HEK293T (cell line): ENCODE results near the gene ADAR.

Source experiments
- CTCF ChIA-PET: fragments of 350-600 bp; formaldehyde crosslinking; extraction: SDS; loops from one replicate; lab custom pipeline; 2021; ENCODE audit warnings: antibody characterized with exemption, inconsistent platforms; lab: Yijun Ruan, JAX
- POLR2A ChIA-PET: fragments of 350-600 bp; formaldehyde crosslinking; extraction: SDS; loops from one replicate; lab custom pipeline; 2020; ENCODE audit warnings: antibody characterized with exemption, inconsistent platforms; lab: Yijun Ruan, JAX
- DNase-seq: peaks from one replicate; pipeline ENCODE4 v3.0.0; 2012; ENCODE audit warnings: mixed read lengths; ENCODE audit errors: extremely low spot score
- ARNT ChIP-seq: fragments of 450-650 bp; IDR thresholded peaks from 2 replicates; pipeline ENCODE4 v1.6.1; 2017; ENCODE audit warnings: mild to moderate bottlenecking
- BHLHE40 ChIP-seq: fragments of 450-650 bp; IDR thresholded peaks from 2 replicates; pipeline ENCODE4 v1.6.1; 2016; ENCODE audit warnings: mild to moderate bottlenecking, moderate library complexity, borderline replicate concordance
- CTBP1 ChIP-seq: fragments of 450-650 bp; IDR thresholded peaks from 2 replicates; pipeline ENCODE4 v1.6.1; 2016; ENCODE audit warnings: borderline replicate concordance
- ELF4 ChIP-seq: fragments of 450-650 bp; IDR thresholded peaks from 2 replicates; pipeline ENCODE4 v1.6.1; 2017; ENCODE audit warnings: antibody characterized with exemption
- FOXA1 ChIP-seq: fragments of 450-650 bp; IDR thresholded peaks from 2 replicates; pipeline ENCODE4 v1.6.1; 2016; ENCODE audit warnings: mild to moderate bottlenecking
- FOXK2 ChIP-seq: fragments of 450-650 bp; IDR thresholded peaks from 2 replicates; pipeline ENCODE4 v1.6.1; 2016; ENCODE audit warnings: mild to moderate bottlenecking
- FOXM1 ChIP-seq: fragments of 450-650 bp; IDR thresholded peaks from 2 replicates; pipeline ENCODE4 v1.6.1; 2017; ENCODE audit warnings: mild to moderate bottlenecking, borderline replicate concordance
- HDGF ChIP-seq: fragments of 450-650 bp; IDR thresholded peaks from 2 replicates; pipeline ENCODE4 v1.6.1; 2017; ENCODE audit warnings: antibody characterized with exemption, borderline replicate concordance
- L3MBTL2 ChIP-seq: fragments of 450-650 bp; conservative IDR thresholded peaks from 2 replicates; pipeline ENCODE4 v1.6.1; 2016; ENCODE audit warnings: mild to moderate bottlenecking
- LEF1 ChIP-seq: fragments of 450-650 bp; IDR thresholded peaks from 2 replicates; pipeline ENCODE4 v1.6.1; 2017; ENCODE audit warnings: mild to moderate bottlenecking, borderline replicate concordance
- NFRKB ChIP-seq: fragments of 450-650 bp; IDR thresholded peaks from 2 replicates; pipeline ENCODE4 v1.6.1; 2016; ENCODE audit warnings: mild to moderate bottlenecking, moderate library complexity
- PKNOX1 ChIP-seq: fragments of 450-650 bp; IDR thresholded peaks from 2 replicates; pipeline ENCODE4 v1.6.1; 2016
- SP1 ChIP-seq: fragments of 450-650 bp; IDR thresholded peaks from 2 replicates; pipeline ENCODE4 v1.6.1; 2017
- SUZ12 ChIP-seq: fragments of 450-650 bp; IDR thresholded peaks from 2 replicates; pipeline ENCODE4 v1.6.1; 2016; ENCODE audit warnings: mild to moderate bottlenecking
- TARDBP ChIP-seq: fragments of 450-650 bp; IDR thresholded peaks from 2 replicates; pipeline ENCODE4 v1.6.1; 2016
- ZNF384 ChIP-seq: fragments of 450-650 bp; IDR thresholded peaks from 2 replicates; pipeline ENCODE4 v1.6.1; 2016

Gene ADAR

GRCh38 chr1:154626456-154627256 is 18.7 kb upstream of the ADAR start:
- CTCF ChIA-PET: no interaction called here
- TF ChIP-seq PKNOX1: no peak
- TF ChIP-seq NFRKB: no peak
- TF ChIP-seq SUZ12: no peak
- TF ChIP-seq L3MBTL2: no peak
- TF ChIP-seq CTBP1: no peak
- no peak for TF ChIP-seq SP1
- no peak for TF ChIP-seq ELF4
- TF ChIP-seq FOXK2: no peak
- POLR2A ChIA-PET: interaction anchor here (0.8 to 1.4 kb wide), 3 partner anchors 16 to 37 kb away, joined by 3 to 8 read pairs (median 3); no protein-coding TSS in a partner anchor
- DNase-seq: peak; percentile 32

GRCh38 chr1:154624746-154625643 is 17.0 kb upstream of the ADAR start:
- TF ChIP-seq SUZ12: no peak
- no peak for TF ChIP-seq BHLHE40
- no peak for TF ChIP-seq ELF4
- no peak for TF ChIP-seq FOXA1
- TF ChIP-seq FOXM1: no peak
- no peak for TF ChIP-seq ARNT
- no peak for TF ChIP-seq L3MBTL2
- TF ChIP-seq TARDBP: no peak
- no peak for TF ChIP-seq HDGF
- TF ChIP-seq NFRKB: no peak
- TF ChIP-seq LEF1: no peak
- no peak for TF ChIP-seq SP1
- TF ChIP-seq ZNF384: no peak
- TF ChIP-seq PKNOX1: no peak
- no peak for TF ChIP-seq CTBP1
- CTCF ChIA-PET: interaction anchor here (0.7 kb wide), 1 partner anchor 145 kb away, joined by 4 read pairs; no protein-coding TSS in a partner anchor
- no peak for DNase-seq
- POLR2A ChIA-PET: no interaction called here

- CTCF ChIA-PET: no interaction called here
These were observed 15.4 kb upstream of the ADAR start for GRCh38 chr1:154623358-154623757.

GRCh38 chr1:154622503-154623039 is 14.6 kb upstream of the ADAR start:
- POLR2A ChIA-PET: no interaction called here
- TF ChIP-seq HDGF (no peak), NFRKB (no peak), ZNF384 (no peak)

More at GRCh38 chr1:154623358-154623757, 15.4 kb upstream of the ADAR start:
- TF ChIP-seq BHLHE40 (no peak), ELF4 (no peak), NFRKB (no peak), FOXK2 (no peak), HDGF (no peak), SUZ12 (no peak), FOXA1 (no peak), L3MBTL2 (no peak), ARNT (no peak), LEF1 (no peak), PKNOX1 (no peak), TARDBP (no peak), CTBP1 (no peak)
- no peak for DNase-seq
- POLR2A ChIA-PET: no interaction called here

GRCh38 chr1:154621875-154622274 is 13.9 kb upstream of the ADAR start:
- ChIA-PET CTCF (interaction anchor here (0.6 to 0.7 kb wide), 2 partner anchors 8 to 572 kb away, joined by 3 read pairs; no protein-coding TSS in a partner anchor), POLR2A (no interaction called here)
- no peak for DNase-seq
- TF ChIP-seq ELF4: no peak
- no peak for TF ChIP-seq SP1
- no peak for TF ChIP-seq SUZ12
- TF ChIP-seq FOXK2: no peak
- no peak for TF ChIP-seq ZNF384
- no peak for TF ChIP-seq PKNOX1
- no peak for TF ChIP-seq NFRKB
- no peak for TF ChIP-seq LEF1
- TF ChIP-seq TARDBP: no peak
- TF ChIP-seq FOXA1: no peak
- no peak for TF ChIP-seq L3MBTL2
- no peak for TF ChIP-seq BHLHE40
- no peak for TF ChIP-seq CTBP1

More at GRCh38 chr1:154622503-154623039, 14.6 kb upstream of the ADAR start:
- no peak for DNase-seq
- CTCF ChIA-PET: interaction anchor here (0.7 kb wide), 1 partner anchor 571 kb away, joined by 3 read pairs; no protein-coding TSS in a partner anchor
